NCI-H1048 (cell line): ENCODE data around the gene SMARCB1.

Experiments
- DNase-seq: peaks from one replicate; lab custom pipeline; 2025; lab: John Stamatoyannopoulos, UW

The SMARCB1 gene

GRCh38 chr22:23780146-23780748 is 6.5 kb upstream of the SMARCB1 start:
- no peak for DNase-seq

GRCh38 chr22:23781065-23781464 is 5.7 kb upstream of the SMARCB1 start:
- no peak for DNase-seq

- no peak for DNase-seq
Measured at GRCh38 chr22:23781511-23782183, 5.1 kb upstream of the SMARCB1 start.

DNA sequence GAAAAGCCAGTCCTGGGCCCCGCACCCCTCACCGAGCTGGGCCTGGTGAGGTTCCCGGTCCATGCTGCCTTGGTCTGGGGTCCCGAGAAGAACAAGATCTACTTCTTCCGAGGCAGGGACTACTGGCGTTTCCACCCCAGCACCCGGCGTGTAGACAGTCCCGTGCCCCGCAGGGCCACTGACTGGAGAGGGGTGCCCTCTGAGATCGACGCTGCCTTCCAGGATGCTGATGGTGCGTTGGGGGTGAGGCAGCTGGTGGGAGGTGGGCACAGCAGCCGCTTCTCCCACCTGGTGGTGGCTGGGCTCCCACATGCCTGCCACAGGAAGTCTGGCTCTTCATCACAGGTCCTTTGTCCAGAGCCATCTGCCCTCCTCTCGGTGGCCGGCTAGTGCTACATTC is 4.5 kb upstream of the SMARCB1 start:
- no peak for DNase-seq

DNA sequence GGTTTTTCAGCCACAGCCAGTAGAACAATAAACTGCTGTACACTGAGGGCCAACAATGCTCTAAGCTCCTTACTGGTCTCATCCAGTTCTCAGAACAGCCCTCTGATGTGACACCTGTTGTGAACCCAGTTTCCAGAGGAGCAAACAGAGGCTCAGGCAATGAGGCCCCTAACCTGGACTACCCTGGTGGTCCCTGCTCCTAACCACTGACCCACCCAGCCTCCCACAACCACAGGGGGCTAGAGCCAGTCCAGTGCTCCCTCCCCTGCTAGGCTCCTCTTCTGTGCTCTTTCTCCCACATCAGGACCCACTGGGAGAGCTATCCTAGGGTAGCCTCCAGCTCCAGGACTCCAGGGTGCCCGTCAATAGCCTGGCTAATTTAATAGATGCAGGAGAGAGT is 4.1 kb upstream of the SMARCB1 start:
- DNase-seq = no peak

DNA sequence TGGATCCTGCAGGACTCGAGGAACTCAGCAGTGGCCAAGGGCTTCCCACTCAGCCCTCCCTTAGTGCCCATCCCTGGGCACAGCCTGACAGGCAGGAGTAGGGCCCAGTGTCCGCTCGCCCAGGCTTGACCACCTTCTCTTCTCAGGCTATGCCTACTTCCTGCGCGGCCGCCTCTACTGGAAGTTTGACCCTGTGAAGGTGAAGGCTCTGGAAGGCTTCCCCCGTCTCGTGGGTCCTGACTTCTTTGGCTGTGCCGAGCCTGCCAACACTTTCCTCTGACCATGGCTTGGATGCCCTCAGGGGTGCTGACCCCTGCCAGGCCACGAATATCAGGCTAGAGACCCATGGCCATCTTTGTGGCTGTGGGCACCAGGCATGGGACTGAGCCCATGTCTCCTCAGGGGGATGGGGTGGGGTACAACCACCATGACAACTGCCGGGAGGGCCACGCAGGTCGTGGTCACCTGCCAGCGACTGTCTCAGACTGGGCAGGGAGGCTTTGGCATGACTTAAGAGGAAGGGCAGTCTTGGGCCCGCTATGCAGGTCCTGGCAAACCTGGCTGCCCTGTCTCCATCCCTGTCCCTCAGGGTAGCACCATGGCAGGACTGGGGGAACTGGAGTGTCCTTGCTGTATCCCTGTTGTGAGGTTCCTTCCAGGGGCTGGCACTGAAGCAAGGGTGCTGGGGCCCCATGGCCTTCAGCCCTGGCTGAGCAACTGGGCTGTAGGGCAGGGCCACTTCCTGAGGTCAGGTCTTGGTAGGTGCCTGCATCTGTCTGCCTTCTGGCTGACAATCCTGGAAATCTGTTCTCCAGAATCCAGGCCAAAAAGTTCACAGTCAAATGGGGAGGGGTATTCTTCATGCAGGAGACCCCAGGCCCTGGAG is 3.3 kb upstream of the SMARCB1 start:
- no peak for DNase-seq

DNA sequence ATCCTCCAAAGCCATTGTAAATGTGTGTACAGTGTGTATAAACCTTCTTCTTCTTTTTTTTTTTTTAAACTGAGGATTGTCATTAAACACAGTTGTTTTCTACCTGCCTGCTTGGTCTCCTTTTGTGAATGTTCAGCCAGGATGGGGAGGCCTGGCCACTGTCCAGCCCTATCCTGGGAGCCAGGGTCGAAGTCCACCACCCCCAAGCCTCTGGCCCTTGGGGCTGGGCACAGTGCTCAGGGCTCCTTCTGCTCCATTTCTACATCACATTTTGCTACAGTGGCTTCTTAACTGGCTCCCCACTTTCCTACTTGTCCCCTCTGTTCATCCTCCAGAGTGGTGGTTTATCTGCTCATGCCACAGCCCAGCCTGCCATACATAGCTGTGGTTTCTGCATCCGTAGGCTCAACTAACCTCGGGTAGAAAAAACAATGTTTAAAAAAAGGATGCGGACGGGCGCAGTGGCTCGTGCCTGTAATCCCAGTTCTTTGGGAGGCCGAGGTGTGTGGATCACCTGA is 2.5 kb upstream of the SMARCB1 start:
- no peak for DNase-seq

DNA sequence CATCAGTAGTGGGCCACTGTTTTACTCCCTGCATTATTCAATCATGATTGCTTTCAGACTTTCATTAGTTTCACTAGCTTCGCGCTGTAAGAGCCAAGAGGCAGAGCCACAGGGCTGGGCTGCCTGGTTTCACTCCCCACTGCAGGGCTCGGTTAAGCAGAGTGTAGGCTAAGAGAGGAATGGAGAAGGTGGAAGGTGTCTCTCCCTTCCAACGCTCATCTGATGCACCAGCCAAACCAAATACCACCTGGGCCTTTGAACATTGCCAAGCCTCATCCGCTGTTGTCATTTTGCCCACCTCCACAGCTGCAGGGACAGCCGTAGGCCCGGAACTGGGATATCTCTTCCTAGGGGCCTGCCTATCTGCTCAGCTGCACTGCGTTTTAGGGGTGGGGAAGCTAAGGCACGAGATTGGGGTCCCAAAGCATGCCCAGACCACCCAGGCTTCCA is 480 bp upstream of the SMARCB1 start:
- DNase-seq = no peak

DNA sequence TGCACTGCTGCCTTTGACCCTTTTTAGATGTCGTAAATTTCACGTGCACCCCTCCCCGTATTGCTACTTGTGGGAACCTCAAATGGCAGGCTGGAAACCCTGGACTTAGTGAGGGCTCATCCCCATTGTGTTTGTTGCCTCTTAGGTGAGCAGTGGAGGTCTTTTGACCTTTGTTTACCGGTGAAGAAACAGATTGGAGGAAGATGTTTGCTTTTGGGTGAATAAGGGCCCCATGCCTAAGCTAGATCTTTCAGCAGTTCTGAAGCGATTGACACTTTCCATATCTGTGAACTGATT is 782 bp downstream of the SMARCB1 start:
- DNase-seq = no peak

- no peak for DNase-seq
Measured at GRCh38 chr22:23787910-23788309, 1.1 kb downstream of the SMARCB1 start.

- DNase-seq = no peak
Measured at GRCh38 chr22:23789121-23789520, 2.4 kb downstream of the SMARCB1 start.

DNA sequence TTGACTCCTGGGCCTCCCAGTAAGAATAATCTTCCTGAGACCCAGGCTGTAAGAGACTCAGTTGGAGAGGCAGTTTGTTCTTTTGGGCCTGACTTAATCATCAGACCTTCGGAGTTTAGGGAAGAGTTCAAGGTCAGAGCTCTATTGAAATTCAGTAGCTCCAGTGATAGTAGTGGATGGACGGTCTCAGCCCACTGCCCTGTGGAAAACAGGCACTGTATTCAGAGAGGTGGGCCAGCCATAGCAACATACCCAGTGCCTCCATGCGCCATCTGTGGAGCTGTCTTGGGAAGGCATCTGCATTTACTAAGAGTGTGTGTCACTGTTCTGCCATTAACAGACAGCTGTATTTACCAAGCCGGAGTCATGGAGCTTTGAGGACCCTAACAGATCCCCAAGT is 2.9 kb downstream of the SMARCB1 start:
- no peak for DNase-seq

DNA sequence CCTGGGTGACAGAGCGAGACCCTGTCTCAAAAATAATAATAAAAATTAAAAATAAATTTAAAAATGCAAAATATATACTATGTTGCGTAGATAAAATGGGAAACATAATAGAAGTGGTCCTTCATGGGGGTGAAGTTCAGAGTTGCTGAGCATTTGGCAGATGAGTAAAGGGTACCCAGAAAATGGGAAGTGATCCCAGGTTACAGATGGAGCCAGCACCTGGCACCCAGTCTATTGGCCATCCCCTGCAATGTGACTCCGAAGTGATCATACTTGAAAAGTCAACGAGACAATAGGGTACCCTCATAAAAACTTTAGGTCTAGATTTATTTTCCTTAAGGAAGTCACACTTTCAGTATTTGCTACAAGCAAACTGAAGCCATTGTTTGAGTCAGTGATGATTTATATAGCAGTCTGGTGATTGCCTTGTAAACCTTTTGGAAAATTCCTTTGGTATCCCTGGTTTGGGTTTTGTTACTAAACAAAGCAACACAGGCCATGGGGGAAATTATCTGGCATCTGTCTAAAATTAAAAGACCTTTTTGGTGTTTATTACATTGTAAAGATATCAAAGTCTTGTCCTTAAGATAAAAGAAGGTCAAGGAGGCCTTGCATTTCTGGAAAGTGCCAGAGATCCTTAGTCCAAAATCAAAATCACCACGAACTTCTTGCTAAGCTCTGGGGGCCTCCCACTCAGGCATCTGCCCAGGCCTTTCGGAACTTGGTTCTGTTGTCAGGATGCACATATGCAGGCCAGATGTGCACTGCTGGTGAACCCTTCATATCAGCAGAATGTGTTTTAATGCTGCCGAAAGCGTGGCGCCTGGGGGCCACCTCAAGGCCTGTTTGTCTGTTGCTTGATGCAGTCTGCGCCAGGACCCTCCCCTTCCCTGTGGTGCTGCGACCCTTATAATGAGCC is 4.3 kb downstream of the SMARCB1 start:
- DNase-seq = no peak

- DNase-seq = no peak
Measured at GRCh38 chr22:23791738-23792645, 5.2 kb downstream of the SMARCB1 start.

- no peak for DNase-seq
Measured at GRCh38 chr22:23793326-23793725, 6.6 kb downstream of the SMARCB1 start.

DNA sequence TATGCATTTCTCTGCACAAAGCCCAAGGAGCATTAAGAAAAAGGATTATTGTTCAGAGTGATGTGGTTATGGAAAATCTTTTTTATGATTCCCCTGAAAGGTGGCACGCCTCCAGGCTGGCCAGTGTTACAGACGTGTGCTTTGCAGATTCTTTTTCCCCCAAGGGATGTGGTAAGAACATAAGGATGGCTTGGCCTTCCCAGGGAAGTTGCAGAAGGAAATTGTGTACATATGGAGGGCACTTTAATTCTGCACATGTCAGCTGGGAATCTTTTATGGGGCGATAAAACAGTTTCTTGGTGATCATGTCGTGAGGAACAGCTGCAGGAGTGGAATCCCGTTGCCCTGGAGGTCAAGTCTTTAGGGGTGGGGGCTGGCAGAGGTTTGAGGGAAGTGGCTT is 9.7 kb downstream of the SMARCB1 start:
- no peak for DNase-seq

- no peak for DNase-seq
Measured at GRCh38 chr22:23800297-23801237, 13.8 kb downstream of the SMARCB1 start.

GRCh38 chr22:23801238-23801821 is 14.6 kb downstream of the SMARCB1 start:
- DNase-seq = no peak

DNA sequence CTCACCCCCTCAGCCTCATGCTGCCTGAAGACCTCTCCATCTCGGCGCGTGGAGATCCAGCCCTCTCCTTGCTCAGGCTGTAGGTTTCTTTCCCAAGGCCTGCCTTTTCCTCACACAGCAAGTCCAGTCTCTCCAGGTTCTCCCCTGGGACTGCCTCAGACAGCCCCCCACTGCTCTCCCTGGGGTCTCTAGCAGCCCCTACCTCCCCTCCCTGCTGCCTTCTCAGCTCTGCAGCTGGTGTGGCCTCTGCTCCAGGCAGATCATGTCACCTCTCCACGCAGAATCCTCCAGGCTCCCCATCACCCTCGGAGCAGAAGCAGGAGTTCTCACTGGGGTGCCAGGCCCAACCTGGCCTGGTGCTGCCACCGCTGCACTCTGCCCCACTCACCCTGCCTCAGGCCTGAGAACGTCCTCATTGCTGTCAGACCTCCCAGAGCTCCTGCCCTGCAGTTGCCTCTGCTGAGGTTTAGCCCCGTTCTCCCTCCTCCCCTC is 15.2 kb downstream of the SMARCB1 start:
- no peak for DNase-seq
